Measurements from ENCODE around the gene SPATC1L. TPM values are rescaled to one million over a fixed set of nuclear protein-coding genes. Genes with fewer than 3 reads are reported as not detected.
"Not testable (repeated sequence)": the region's sequence is repeated elsewhere in the genome, so short reads cannot be mapped to it uniquely, and the experiment has no call there.

The SPATC1L gene
- total RNA-seq, 2 donors from 2014 or later: 29.5 to 31.9 TPM

- Mint-ChIP-seq H3K27me3 (ENCODE audit: insufficient read depth) (no peaks in the 10 kb centered on the region), H3K4me3 (no peak overlapping the region), H3K27ac (no peak overlapping the region), H3K4me1 (no peaks in the 10 kb centered on the region), H3K9me3 (no peaks in the 10 kb centered on the region), H3K36me3 (ENCODE audit: low read depth) (peaks cover 52% of the 10 kb centered on the region)
- no peak overlapping the region for H3K27ac ChIP-seq (ENCODE audit: low read depth, low read length)
- no peaks in the 10 kb centered on the region for H3K4me1 ChIP-seq (ENCODE audit: control insufficient read depth, insufficient read depth, low read length)
- H3K4me3 ChIP-seq (ENCODE audit: low read length): no peak overlapping the region
- 94 to 96% methylated on average over 13 to 18 of the region's 18 CpGs for WGBS, 2 experiments (ENCODE audit: insufficient coverage in 1 of 2, insufficient read length in 1 of 2)
- TF ChIP-seq CTCF (conservative IDR thresholded peaks at IDR 0.05): no peak
- no peaks in the 10 kb centered on the region for H3K9me3 ChIP-seq (ENCODE audit: control insufficient read depth, low read length)
- no peaks in the 10 kb centered on the region for H3K27me3 ChIP-seq (ENCODE audit: control insufficient read depth, insufficient read depth, low read length, poor library complexity, severe bottlenecking)
- H3K36me3 ChIP-seq (ENCODE audit: control insufficient read depth, insufficient read depth, low read length): peaks cover 55% of the 10 kb centered on the region
- DNase-seq: no peak
- H3K9ac ChIP-seq (ENCODE audit: extremely low read depth, low read length, poor library complexity, severe bottlenecking): no peak overlapping the region
These were observed 20.9 kb upstream of the SPATC1L start for GRCh38 chr21:46205166-46205565.

- WGBS, 2 experiments (ENCODE audit: insufficient coverage in 1 of 2, insufficient read length in 1 of 2): 89 to 91% methylated on average over 7 to 8 of the region's 8 CpGs
- no peak for TF ChIP-seq CTCF (conservative IDR thresholded peaks at IDR 0.05)
- Histone ChIP-seq H3K4me3 (ENCODE audit: low read length) (no peak overlapping the region), H3K9ac (ENCODE audit: extremely low read depth, low read length, poor library complexity, severe bottlenecking) (no peak overlapping the region), H3K9me3 (ENCODE audit: control insufficient read depth, low read length) (peaks cover 4% of the 10 kb centered on the region), H3K27ac (ENCODE audit: low read depth, low read length) (no peak overlapping the region), H3K36me3 (ENCODE audit: control insufficient read depth, insufficient read depth, low read length) (peaks cover 62% of the 10 kb centered on the region), H3K4me1 (ENCODE audit: control insufficient read depth, insufficient read depth, low read length) (no peaks in the 10 kb centered on the region), H3K27me3 (ENCODE audit: control insufficient read depth, insufficient read depth, low read length, poor library complexity, severe bottlenecking) (no peaks in the 10 kb centered on the region)
- Mint-ChIP-seq H3K4me3 (no peak overlapping the region), H3K4me1 (no peaks in the 10 kb centered on the region), H3K36me3 (ENCODE audit: low read depth) (peaks cover 67% of the 10 kb centered on the region), H3K27ac (no peak overlapping the region), H3K27me3 (ENCODE audit: insufficient read depth) (no peaks in the 10 kb centered on the region), H3K9me3 (peaks cover 3% of the 10 kb centered on the region)
- DNase-seq: no peak
These were observed 18.9 kb upstream of the SPATC1L start for GRCh38 chr21:46203203-46203600.

DNA sequence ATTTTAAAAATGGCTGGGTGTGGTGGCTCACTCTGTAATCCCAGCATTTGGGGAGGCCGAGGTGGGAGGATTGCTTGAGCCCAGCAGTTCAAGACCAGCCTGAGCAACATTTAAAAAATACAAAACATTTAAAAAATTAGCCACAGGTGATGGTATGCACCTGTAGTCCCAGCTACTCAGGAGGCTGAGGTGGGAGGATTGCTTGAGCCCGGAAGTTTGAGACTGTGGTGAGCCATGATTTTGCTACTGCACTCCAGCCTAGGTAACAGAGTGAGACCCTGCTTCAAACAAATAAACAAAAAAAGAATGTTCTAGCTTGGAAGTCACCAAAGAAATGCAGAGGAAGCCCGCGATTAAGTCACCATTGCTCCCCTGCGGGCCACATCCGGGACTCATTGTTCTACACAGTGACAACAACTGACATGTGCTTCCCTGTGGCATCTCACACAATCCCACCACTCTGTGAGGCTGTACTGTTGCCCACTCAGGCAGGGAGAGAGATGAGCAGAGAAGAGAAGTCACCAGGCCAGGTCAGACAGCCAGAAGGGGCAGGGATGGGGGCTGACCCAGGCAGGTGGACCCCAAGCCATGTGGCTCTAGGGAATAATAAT lies 18.4 kb upstream of the SPATC1L start:
- TF ChIP-seq CTCF (conservative IDR thresholded peaks at IDR 0.05): no peak
- Histone ChIP-seq H3K9me3 (ENCODE audit: control insufficient read depth, low read length) (peaks cover 4% of the 10 kb centered on the region), H3K27ac (ENCODE audit: low read depth, low read length) (no peak overlapping the region), H3K27me3 (ENCODE audit: control insufficient read depth, insufficient read depth, low read length, poor library complexity, severe bottlenecking) (no peaks in the 10 kb centered on the region), H3K4me1 (ENCODE audit: control insufficient read depth, insufficient read depth, low read length) (no peaks in the 10 kb centered on the region), H3K36me3 (ENCODE audit: control insufficient read depth, insufficient read depth, low read length) (peaks cover 62% of the 10 kb centered on the region), H3K9ac (ENCODE audit: extremely low read depth, low read length, poor library complexity, severe bottlenecking) (no peak overlapping the region), H3K4me3 (ENCODE audit: low read length) (no peak overlapping the region)
- Mint-ChIP-seq H3K4me1 (no peaks in the 10 kb centered on the region), H3K27ac (peak overlapping the region; percentile 26), H3K36me3 (ENCODE audit: low read depth) (peaks cover 69% of the 10 kb centered on the region), H3K27me3 (ENCODE audit: insufficient read depth) (no peaks in the 10 kb centered on the region), H3K9me3 (peaks cover 3% of the 10 kb centered on the region), H3K4me3 (no peak overlapping the region)
- no peak for DNase-seq
- WGBS, 2 experiments (ENCODE audit: insufficient coverage in 1 of 2, insufficient read length in 1 of 2): 68 to 87% methylated on average over 4 to 6 of the region's 6 CpGs

- H3K4me3 Mint-ChIP-seq; H3K9ac ChIP-seq (ENCODE audit: extremely low read depth, low read length, poor library complexity, severe bottlenecking); H3K4me3 ChIP-seq (ENCODE audit: low read length); DNase-seq; H3K9me3 Mint-ChIP-seq; H3K4me1 Mint-ChIP-seq; H3K27me3 ChIP-seq (ENCODE audit: control insufficient read depth, insufficient read depth, low read length, poor library complexity, severe bottlenecking); H3K27ac ChIP-seq (ENCODE audit: low read depth, low read length); H3K9me3 ChIP-seq (ENCODE audit: control insufficient read depth, low read length); H3K4me1 ChIP-seq (ENCODE audit: control insufficient read depth, insufficient read depth, low read length); H3K27ac Mint-ChIP-seq; H3K27me3 Mint-ChIP-seq (ENCODE audit: insufficient read depth): not testable (repeated sequence)
- WGBS, 2 experiments (ENCODE audit: insufficient coverage in 1 of 2, insufficient read length in 1 of 2): 80 to 87% methylated on average over 1 of the region's 8 CpGs
- peaks cover 62% of the 10 kb centered on the region for H3K36me3 ChIP-seq (ENCODE audit: control insufficient read depth, insufficient read depth, low read length)
- H3K36me3 Mint-ChIP-seq (ENCODE audit: low read depth): peaks cover 78% of the 10 kb centered on the region
These were observed 16.9 kb upstream of the SPATC1L start for GRCh38 chr21:46200877-46201803.
